GM18951 (cell line): Measurements from ENCODE around the gene ZC3H11A.
"Not testable (repeated sequence)": the region's sequence is repeated elsewhere in the genome, so short reads cannot be mapped to it uniquely, and the experiment has no call there.

Experiments used
- POLR2A ChIP-seq: IDR thresholded peaks from 4 replicates; pipeline ENCODE4 v1.6.1; 2011; ENCODE audit warnings: mild to moderate bottlenecking; ENCODE audit not compliant: insufficient read length, insufficient read depth; ENCODE audit errors: extremely low read depth
- in situ Hi-C: fragments of 300-500 bp; cut with MboI; formaldehyde crosslinking; loops from one replicate; pipeline ENCODE4 v1.12.0; 2022; ENCODE audit warnings: low sequenced_read_pairs, mixed read lengths, inconsistent platforms; ENCODE audit not compliant: unreplicated experiment

The ZC3H11A gene

GRCh38 chr1:203769505-203770343, 25.7 kb upstream of the ZC3H11A start:
- in situ Hi-C loops: no loop called here
- no peak for TF ChIP-seq POLR2A

GRCh38 chr1:203771901-203772301, 23.5 kb upstream of the ZC3H11A start:
- TF ChIP-seq POLR2A: no peak
- in situ Hi-C loops: no loop called here

GRCh38 chr1:203772836-203773235, 22.6 kb upstream of the ZC3H11A start:
- in situ Hi-C loops: no loop called here

DNA sequence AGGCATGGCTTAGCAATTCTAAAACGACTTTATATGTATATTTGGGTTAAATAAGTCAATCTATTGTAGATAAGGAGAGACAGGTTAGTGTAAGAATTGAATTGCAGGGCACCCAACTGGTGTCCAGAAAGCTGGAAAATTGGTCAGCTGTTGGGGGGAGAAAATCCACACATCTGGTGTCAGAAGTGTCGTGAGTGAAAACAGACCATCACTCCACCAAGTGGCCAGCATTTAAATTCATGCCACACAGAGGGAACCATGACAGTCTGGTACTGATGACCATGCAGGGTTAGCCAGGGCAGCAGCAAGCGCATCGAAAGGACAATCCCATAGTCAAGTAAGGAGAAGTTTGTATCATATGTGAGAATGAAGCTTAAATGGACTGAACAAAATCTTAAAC, 18.8 kb upstream of the ZC3H11A start:
- TF ChIP-seq POLR2A: no peak
- in situ Hi-C loops: no loop called here

More at GRCh38 chr1:203772836-203773235, 22.6 kb upstream of the ZC3H11A start:
- TF ChIP-seq POLR2A: no peak

DNA sequence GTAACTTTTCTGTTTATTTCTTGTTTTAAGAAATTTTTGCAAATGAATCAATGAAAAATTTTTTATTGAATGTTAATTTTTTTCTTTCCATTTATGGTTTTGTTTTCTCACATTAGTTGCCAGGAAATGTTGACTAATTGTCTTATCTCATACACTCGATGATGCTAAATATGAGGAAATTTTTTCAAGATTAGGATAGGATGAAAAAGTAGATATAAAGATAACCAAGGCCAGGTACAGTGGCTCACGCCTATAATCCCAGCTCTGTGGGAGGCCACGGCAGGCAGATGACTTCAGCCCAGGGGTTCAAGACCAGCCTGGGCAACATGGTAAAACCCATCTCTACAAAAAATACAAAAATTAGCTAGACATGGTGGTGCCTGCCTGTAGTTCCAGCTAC, 17.8 kb upstream of the ZC3H11A start:
- TF ChIP-seq POLR2A: no peak
- in situ Hi-C loops: no loop called here

- in situ Hi-C loops: no loop called here
Observed at GRCh38 chr1:203778146-203778545, 17.3 kb upstream of the ZC3H11A start.

DNA sequence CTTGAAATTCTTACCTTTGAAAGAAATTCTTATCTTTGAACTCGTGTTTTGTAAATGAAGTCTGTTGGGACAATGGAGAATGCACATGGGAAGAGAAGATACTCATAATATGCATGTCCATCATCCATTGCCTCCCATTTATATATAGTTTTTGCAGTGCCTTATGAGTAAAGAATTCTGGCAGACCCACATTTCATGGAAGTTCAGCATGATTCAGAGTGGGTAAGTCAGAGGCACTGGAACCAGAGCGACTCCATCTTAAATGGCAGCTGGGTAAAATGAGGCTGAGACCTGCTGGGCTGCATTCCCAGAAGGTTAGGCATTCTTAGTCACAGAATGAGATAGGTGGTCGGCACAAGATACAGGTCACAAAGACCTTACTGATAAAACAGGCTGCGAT, 16.6 kb upstream of the ZC3H11A start:
- in situ Hi-C loops: no loop called here

More at GRCh38 chr1:203778146-203778545, 17.3 kb upstream of the ZC3H11A start:
- TF ChIP-seq POLR2A: no peak

GRCh38 chr1:203781962-203782361, 13.5 kb upstream of the ZC3H11A start:
- in situ Hi-C loops: no loop called here
- TF ChIP-seq POLR2A: no peak

More for the DNA sequence above, 16.6 kb upstream of the ZC3H11A start:
- no peak for TF ChIP-seq POLR2A

GRCh38 chr1:203789966-203790365, 5.5 kb upstream of the ZC3H11A start:
- TF ChIP-seq POLR2A: no peak
- in situ Hi-C loops: no loop called here

DNA sequence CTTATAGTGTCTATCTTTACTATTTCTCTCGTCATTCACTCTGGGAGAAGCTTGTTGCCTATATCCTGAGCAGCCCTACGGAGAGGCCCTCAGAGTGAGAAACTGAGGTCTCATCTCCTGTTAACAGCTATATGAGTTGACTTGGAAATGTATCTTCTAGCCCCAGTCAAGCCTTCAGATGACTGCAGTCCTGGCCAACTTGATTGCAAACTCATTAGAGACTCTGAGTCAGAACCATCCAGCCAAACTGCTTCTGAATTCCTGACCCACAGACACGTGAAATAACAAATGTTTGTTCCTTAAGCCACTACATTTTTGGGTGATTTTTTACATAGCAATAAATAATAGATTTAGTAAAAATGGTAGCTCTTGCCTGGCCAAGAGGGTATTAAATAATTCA, 3.9 kb upstream of the ZC3H11A start:
- TF ChIP-seq POLR2A: no peak
- in situ Hi-C loops: no loop called here

DNA sequence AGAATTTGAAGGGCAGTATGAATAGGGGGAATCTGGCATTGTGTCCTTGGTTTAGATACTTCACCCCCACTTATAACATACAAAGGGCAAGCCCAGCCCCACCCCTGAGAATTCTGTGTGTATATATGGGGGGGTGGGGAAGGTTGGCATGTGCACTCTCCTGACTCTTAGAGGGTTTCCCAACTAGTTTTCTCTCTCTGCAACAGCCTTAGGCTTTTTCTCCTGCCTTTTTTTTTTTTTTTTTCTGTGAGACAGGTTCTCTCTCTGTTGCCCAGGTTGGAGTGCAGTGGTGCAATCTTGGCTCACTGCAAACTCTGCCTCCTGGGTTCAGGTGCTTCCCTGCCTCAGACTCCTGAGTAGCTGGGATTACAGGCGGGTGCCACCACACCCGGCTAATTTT, 2.9 kb upstream of the ZC3H11A start:
- in situ Hi-C loops: no loop called here
- no peak for TF ChIP-seq POLR2A

DNA sequence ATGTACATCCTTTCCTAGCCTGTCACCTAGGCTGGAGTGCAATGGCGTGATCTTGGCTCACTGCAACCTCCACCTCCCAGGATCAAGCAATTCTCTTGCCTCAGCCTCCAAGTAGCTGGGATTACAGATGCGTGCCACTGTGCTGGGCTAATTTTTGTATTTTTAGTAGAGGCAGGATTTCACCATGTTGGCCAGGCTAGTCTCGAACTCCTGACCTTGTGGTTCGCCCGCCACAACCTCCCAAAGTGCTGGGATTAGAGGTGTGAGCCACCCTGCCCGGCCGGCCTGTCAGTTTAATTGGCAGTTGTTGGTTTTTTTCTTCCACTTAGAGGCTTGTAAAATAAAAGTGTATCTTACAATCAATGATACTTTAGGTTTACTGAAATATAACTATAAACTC, 1.9 kb upstream of the ZC3H11A start:
- in situ Hi-C loops: not testable (repeated sequence)

GRCh38 chr1:203794764-203795440, 521 bp upstream of the ZC3H11A start:
- in situ Hi-C loops: no loop called here
- no peak for TF ChIP-seq POLR2A

- TF ChIP-seq POLR2A: no peak
- in situ Hi-C loops: no loop called here
Observed at GRCh38 chr1:203796236-203796605, 798 bp downstream of the ZC3H11A start.

DNA sequence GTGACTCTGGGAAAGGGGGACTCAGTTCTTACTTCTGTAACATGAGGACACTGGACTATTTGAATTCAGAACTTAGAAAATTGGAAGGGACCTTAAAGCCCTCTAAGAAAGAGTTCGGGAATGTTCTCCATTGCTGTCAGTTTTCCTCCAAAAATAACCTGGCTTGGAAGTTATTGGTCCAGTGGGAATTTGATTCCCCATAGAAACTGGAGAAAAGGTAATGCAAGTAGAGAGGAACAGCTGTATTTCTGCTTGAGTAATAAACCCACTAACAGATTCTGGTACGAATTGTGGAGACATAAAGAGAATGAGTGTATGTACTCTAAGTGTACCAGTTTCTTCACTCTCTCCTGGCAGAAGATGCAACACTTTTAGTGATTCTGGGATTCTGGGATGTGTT, 1.8 kb downstream of the ZC3H11A start:
- no peak for TF ChIP-seq POLR2A
- in situ Hi-C loops: no loop called here
